BJ (cell line): ENCODE results near the gene PDE6A. TPM values are rescaled to one million over a fixed set of nuclear protein-coding genes. Genes with fewer than 3 reads are reported as not detected.

Experiments
- CTCF ChIA-PET: fragments of 350-600 bp; formaldehyde crosslinking; extraction: SDS; loops from one replicate; lab custom pipeline; 2021; ENCODE audit warnings: antibody characterized with exemption, inconsistent platforms; lab: Yijun Ruan, JAX
- POLR2A ChIA-PET: fragments of 300-600 bp; sonication (Branson Sonifier 250); formaldehyde crosslinking; extraction: SDS; loops from one replicate; lab custom pipeline; 2021; ENCODE audit warnings: antibody characterized with exemption; lab: Charles Lee
- DNase-seq: peaks from one replicate; pipeline ENCODE4 v3.0.0-alpha.2; 2011; ENCODE audit warnings: low read depth
- H3K27me3 ChIP-seq: 2 replicates; pipeline ENCODE4 v1.6.0; 2011; ENCODE audit warnings: low read length; ENCODE audit not compliant: control insufficient read depth, insufficient read depth
- H3K36me3 ChIP-seq: 2 replicates; pipeline ENCODE4 v1.5.1; 2011; ENCODE audit warnings: low read length; ENCODE audit not compliant: control insufficient read depth, insufficient read depth
- H3K4me3 ChIP-seq: 2 replicates; pipeline ENCODE4 v1.5.1; 2011; ENCODE audit warnings: low read depth, mild to moderate bottlenecking, control low read depth, low read length
- CTCF ChIP-seq: IDR thresholded peaks from 2 replicates; pipeline ENCODE4 v1.5.1; 2011; ENCODE audit warnings: low read depth, mild to moderate bottlenecking, control low read depth, inconsistent platforms, low read length, moderate library complexity; ENCODE audit not compliant: insufficient read depth
- polyA plus RNA-seq: library from polyadenylated mRNA; depleted of rRNA; stranded (reverse); fragments of >200 nt; gene quantifications from 2 replicates; pipeline ENCODE4 v1.2.3, GENCODE V29; 2011

Gene PDE6A
- polyA plus RNA-seq, 1 experiment: not detected

GRCh38 chr5:149857499-149857898 lies 87.1 kb downstream of the PDE6A start:
- ChIA-PET CTCF (interaction anchor here (1.0 to 18.1 kb wide), 4 partner anchors 18 to 102 kb away, joined by 3 to 275 read pairs (median 6); partner anchors contain the start of gene SLC26A2), POLR2A (no interaction called here)
- no peak for TF ChIP-seq CTCF
- H3K36me3 ChIP-seq: no peaks in the 10 kb centered on the region
- H3K27me3 ChIP-seq: peaks cover 6% of the 10 kb centered on the region
- DNase-seq: no peak
- no peak overlapping the region for H3K4me3 ChIP-seq

- DNase-seq: no peak
- ChIA-PET POLR2A (interaction anchor here (0.6 kb wide), 1 partner anchor 9 kb away, joined by 7 read pairs; no protein-coding TSS in a partner anchor), CTCF (interaction anchor here (1.3 to 18.1 kb wide), 4 partner anchors 12 to 135 kb away, joined by 5 to 275 read pairs (median 83); partner anchors contain the start of gene SLC26A2)
- no peak for TF ChIP-seq CTCF
- Histone ChIP-seq H3K27me3 (peaks cover 6% of the 10 kb centered on the region), H3K4me3 (no peak overlapping the region), H3K36me3 (no peaks in the 10 kb centered on the region)
Measured at GRCh38 chr5:149855366-149855765, 89.2 kb downstream of the PDE6A start.

- ChIA-PET CTCF (interaction anchor here (1.0 to 18.1 kb wide), 7 partner anchors 12 to 218 kb away, joined by 3 to 275 read pairs (median 18); partner anchors contain the start of genes HMGXB3, PDE6A and SLC26A2), POLR2A (interaction anchor here (0.6 kb wide), 1 partner anchor 10 kb away, joined by 7 read pairs; no protein-coding TSS in a partner anchor)
Measured at GRCh38 chr5:149854866-149855265, 89.7 kb downstream of the PDE6A start.

GRCh38 chr5:149853701-149854100 lies 90.9 kb downstream of the PDE6A start:
- H3K4me3 ChIP-seq: no peak overlapping the region
- no peaks in the 10 kb centered on the region for H3K36me3 ChIP-seq
- ChIA-PET CTCF (interaction anchor here (0.6 to 18.1 kb wide), 34 partner anchors 13 to 371 kb away, joined by 3 to 275 read pairs (median 4); partner anchors contain the start of genes PDE6A and SLC26A2), POLR2A (no interaction called here)
- H3K27me3 ChIP-seq: peaks cover 6% of the 10 kb centered on the region
- TF ChIP-seq CTCF: no peak
- no peak for DNase-seq

More at GRCh38 chr5:149854866-149855265, 89.7 kb downstream of the PDE6A start:
- Histone ChIP-seq H3K27me3 (peaks cover 6% of the 10 kb centered on the region), H3K4me3 (no peak overlapping the region), H3K36me3 (no peaks in the 10 kb centered on the region)
- DNase-seq: no peak
- no peak for TF ChIP-seq CTCF

GRCh38 chr5:149853331-149853648 lies 91.3 kb downstream of the PDE6A start:
- Histone ChIP-seq H3K4me3 (no peak overlapping the region), H3K36me3 (no peaks in the 10 kb centered on the region), H3K27me3 (peaks cover 6% of the 10 kb centered on the region)
- ChIA-PET CTCF (interaction anchor here (0.6 to 18.1 kb wide), 39 partner anchors 14 to 371 kb away, joined by 3 to 275 read pairs (median 4); partner anchors contain the start of gene SLC26A2), POLR2A (no interaction called here)
- DNase-seq: no peak
- TF ChIP-seq CTCF: no peak
